ENCODE results near the gene POPDC2. TPM values are rescaled to one million over a fixed set of nuclear protein-coding genes. Genes with fewer than 3 reads are reported as not detected.

The POPDC2 gene
- total and polyA plus RNA-seq, 2 donors (not counting 3 experiments of a cell fraction or from before 2014, with no cell fraction given) = 0.57 to 0.66 TPM

DNA sequence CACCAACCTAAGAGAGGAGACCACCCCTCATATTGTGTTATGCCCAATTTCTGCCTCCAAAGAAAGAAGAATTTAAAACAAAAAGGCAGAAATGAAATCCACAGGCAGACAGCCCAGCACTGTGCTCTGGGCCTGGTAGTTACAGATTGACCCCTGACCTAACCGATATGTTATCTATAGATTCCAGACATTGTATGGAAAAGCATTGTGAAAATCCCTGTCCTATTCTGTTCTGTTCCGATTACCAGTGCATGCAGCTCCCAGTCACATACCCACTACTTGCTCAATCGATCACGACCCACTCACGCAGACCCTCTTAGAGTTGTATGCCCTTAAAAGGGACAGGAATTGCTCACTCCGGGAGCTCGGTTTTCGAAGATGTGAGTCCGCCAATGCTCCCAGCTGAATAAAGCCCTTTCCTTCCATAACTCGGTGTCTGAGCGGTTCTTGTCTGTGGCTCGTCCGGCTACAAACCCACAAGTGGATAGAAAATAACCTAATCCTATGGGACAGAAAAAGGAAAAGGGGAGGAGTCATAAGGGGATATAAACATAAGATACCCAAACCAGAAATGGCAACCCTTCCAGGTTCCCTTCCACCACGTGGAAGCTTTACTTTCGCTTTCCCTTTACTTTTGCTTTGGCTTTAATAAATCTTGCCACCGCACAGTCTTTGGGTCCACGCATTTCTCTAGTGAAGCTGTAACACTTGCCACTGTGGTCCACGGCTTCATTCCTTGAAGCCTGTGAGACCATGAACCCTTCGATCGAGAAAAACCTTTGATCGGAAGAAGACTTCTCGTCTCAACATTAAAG is 40.7 kb upstream of the POPDC2 start:
- no peaks in the 10 kb centered on the region for H3K79me2 ChIP-seq (ENCODE audit: control insufficient read depth, insufficient read depth, low read length)

DNA sequence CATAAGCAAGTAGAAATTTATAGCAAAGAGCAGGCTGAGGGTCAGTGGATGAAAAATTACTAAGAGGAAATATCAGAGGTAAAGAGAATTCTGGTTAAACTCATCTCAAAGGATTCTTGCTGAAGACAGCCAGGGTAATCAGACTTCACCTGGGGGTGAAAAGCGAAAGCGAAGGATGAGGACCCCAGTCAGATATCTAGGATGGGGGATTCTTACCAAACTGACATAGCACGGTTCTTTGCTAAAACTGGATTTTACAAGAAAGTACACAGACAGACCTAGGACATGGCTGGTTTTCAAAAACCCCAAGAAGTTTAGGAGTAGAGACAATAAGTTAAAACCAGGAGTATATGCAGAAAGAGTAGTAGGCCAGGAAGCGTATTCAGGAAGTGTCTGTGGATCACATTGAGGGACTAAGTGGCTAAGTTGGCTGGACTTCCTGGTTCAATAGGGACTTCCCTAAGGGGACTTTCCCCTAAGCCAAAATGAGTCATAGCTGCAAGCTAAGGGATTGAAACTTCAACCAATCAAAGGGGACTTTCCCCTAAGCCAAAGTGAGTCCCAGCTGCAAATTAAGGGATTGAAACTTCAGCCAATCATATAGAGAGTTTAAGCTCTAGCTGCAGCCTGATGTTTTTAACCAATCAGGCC is 40.0 kb upstream of the POPDC2 start:
- dilution Hi-C loops (cut with MboI; ENCODE audit: extremely low pct_ligation_motif_present, low sequenced_read_pairs) = no loop called here
- Histone ChIP-seq H3K27me3 (ENCODE audit: control insufficient read depth in 2 of 2, insufficient read depth in 2 of 2, low read length in 2 of 2) (peaks cover 0 to 4% of the 10 kb centered on the region in 2 experiments), H3K27ac (ENCODE audit: insufficient read depth, low read depth, low read length) (peak overlapping the region; percentile 46), H3K36me3 (ENCODE audit: control insufficient read depth in 2 of 2, extremely low read depth in 1 of 2, insufficient read depth in 2 of 2, low read length in 2 of 2) (no peaks in the 10 kb centered on the region), H3K4me1 (ENCODE audit: control insufficient read depth, extremely low read depth, insufficient read depth, low read length) (peaks cover 7% of the 10 kb centered on the region), H3K9me3 (replicated peaks; ENCODE audit: control insufficient read depth, insufficient read depth, low read length) (no peaks in the 10 kb centered on the region), H3K9me1 (replicated peaks; ENCODE audit: control insufficient read depth, extremely low read depth, insufficient read depth, low read length) (no peaks in the 10 kb centered on the region), H2AFZ (ENCODE audit: low read depth, low read length) (peak overlapping the region; percentile 50), H4K20me1 (replicated peaks; ENCODE audit: control insufficient read depth, extremely low read depth, insufficient read depth, low read length) (no peaks in the 10 kb centered on the region), H3K9ac (replicated peaks; ENCODE audit: extremely low read depth, insufficient read depth, low read length) (no peak overlapping the region), H3K79me2 (ENCODE audit: control insufficient read depth, insufficient read depth, low read length) (no peaks in the 10 kb centered on the region), H3K4me2 (ENCODE audit: insufficient read depth, low read length) (no peak overlapping the region), H3K4me3 (replicated peaks in 1 of 3; ENCODE audit: insufficient read depth in 1 of 3, low read depth in 1 of 3, low read length in 3 of 3) (no peak overlapping the region)
- CTCF ChIA-PET = no interaction called here
- FAIRE-seq (peak; percentile 86), DNase-seq (ENCODE audit: low read depth, low spot score) (peak; percentile 46)
- TF ChIP-seq, protein P1, sequence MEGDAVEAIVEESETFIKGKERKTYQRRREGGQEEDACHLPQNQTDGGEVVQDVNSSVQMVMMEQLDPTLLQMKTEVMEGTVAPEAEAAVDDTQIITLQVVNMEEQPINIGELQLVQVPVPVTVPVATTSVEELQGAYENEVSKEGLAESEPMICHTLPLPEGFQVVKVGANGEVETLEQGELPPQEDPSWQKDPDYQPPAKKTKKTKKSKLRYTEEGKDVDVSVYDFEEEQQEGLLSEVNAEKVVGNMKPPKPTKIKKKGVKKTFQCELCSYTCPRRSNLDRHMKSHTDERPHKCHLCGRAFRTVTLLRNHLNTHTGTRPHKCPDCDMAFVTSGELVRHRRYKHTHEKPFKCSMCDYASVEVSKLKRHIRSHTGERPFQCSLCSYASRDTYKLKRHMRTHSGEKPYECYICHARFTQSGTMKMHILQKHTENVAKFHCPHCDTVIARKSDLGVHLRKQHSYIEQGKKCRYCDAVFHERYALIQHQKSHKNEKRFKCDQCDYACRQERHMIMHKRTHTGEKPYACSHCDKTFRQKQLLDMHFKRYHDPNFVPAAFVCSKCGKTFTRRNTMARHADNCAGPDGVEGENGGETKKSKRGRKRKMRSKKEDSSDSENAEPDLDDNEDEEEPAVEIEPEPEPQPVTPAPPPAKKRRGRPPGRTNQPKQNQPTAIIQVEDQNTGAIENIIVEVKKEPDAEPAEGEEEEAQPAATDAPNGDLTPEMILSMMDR (IDR thresholded peaks at IDR 0.05; ENCODE audit: extremely low read depth in 1 of 2, insufficient read depth in 1 of 2, low read depth in 1 of 2, low read length in 2 of 2) = no peak
- TF ChIP-seq POLR2AphosphoS5 (IDR thresholded peaks at IDR 0.05; ENCODE audit: insufficient read depth, low read depth, low read length) (no peak), FOS (IDR thresholded peaks at IDR 0.05; ENCODE audit: borderline replicate concordance, insufficient read depth, low read length) (peak; percentile 29)
- intact Hi-C loops (cut with micrococcal nuclease) = no loop called here
- BruUV-seq (replicated peaks) = no TSS peak
- POLR2A ChIA-PET = no interaction called here

More for the DNA sequence above, 40.7 kb upstream of the POPDC2 start:
- Histone ChIP-seq H3K27ac (ENCODE audit: insufficient read depth, low read depth, low read length) (no peak overlapping the region), H3K9me1 (replicated peaks; ENCODE audit: control insufficient read depth, extremely low read depth, insufficient read depth, low read length) (no peaks in the 10 kb centered on the region), H4K20me1 (replicated peaks; ENCODE audit: control insufficient read depth, extremely low read depth, insufficient read depth, low read length) (no peaks in the 10 kb centered on the region), H3K4me2 (ENCODE audit: insufficient read depth, low read length) (no peak overlapping the region), H3K4me3 (replicated peaks in 1 of 3; ENCODE audit: insufficient read depth in 1 of 3, low read depth in 1 of 3, low read length in 3 of 3) (no peak overlapping the region), H3K36me3 (ENCODE audit: control insufficient read depth in 2 of 2, extremely low read depth in 1 of 2, insufficient read depth in 2 of 2, low read length in 2 of 2) (no peaks in the 10 kb centered on the region), H2AFZ (ENCODE audit: low read depth, low read length) (no peak overlapping the region), H3K9me3 (replicated peaks; ENCODE audit: control insufficient read depth, insufficient read depth, low read length) (no peaks in the 10 kb centered on the region), H3K9ac (replicated peaks; ENCODE audit: extremely low read depth, insufficient read depth, low read length) (no peak overlapping the region), H3K4me1 (ENCODE audit: control insufficient read depth, extremely low read depth, insufficient read depth, low read length) (peaks cover 7% of the 10 kb centered on the region), H3K27me3 (ENCODE audit: control insufficient read depth in 2 of 2, insufficient read depth in 2 of 2, low read length in 2 of 2) (peaks cover 0 to 4% of the 10 kb centered on the region in 2 experiments)
- CTCF ChIA-PET = no interaction called here
- POLR2A ChIA-PET = no interaction called here
- no peak for DNase-seq (ENCODE audit: low read depth, low spot score)
- dilution Hi-C loops (cut with MboI; ENCODE audit: extremely low pct_ligation_motif_present, low sequenced_read_pairs) = no loop called here
- intact Hi-C loops (cut with micrococcal nuclease) = no loop called here
- FAIRE-seq = no peak
- TF ChIP-seq POLR2AphosphoS5 (IDR thresholded peaks at IDR 0.05; ENCODE audit: insufficient read depth, low read depth, low read length) (no peak), JUN (IDR thresholded peaks at IDR 0.05; ENCODE audit: borderline replicate concordance, insufficient read depth, insufficient read length, low read depth) (no peak)
- TF ChIP-seq, protein P2, sequence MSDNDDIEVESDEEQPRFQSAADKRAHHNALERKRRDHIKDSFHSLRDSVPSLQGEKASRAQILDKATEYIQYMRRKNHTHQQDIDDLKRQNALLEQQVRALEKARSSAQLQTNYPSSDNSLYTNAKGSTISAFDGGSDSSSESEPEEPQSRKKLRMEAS (IDR thresholded peaks at IDR 0.05; ENCODE audit: insufficient read depth, insufficient read length) = no peak
- no TSS peak for BruUV-seq (replicated peaks)

All from endothelial cell of umbilical vein (primary cell).